Esophagus squamous epithelium (tissue), 4 donors: ENCODE results near the gene SPNS2.

ENCODE experiments used
- POLR2A ChIP-seq, 4 donors: fragments of 450-650 bp; IDR thresholded peaks; one replicate each; pipeline ENCODE4 v1.6.1; 2017; ENCODE audit warnings: antibody characterized with exemption in 4 of 4, mild to moderate bottlenecking in 4 of 4, moderate library complexity in 3 of 4
- TF ChIP-seq, protein P1 (sequence below), 6 experiments: fragments of 450-650 bp in 4 of 6; fragments of 200-600 bp in 2 of 6; sonication (generic) in 2 of 6; IDR thresholded peaks; one replicate each; pipeline ENCODE4 v1.5.1; 2016 to 2019; ENCODE audit warnings: antibody characterized with exemption in 6 of 6, mild to moderate bottlenecking in 4 of 6, moderate library complexity in 4 of 6

DNA sequence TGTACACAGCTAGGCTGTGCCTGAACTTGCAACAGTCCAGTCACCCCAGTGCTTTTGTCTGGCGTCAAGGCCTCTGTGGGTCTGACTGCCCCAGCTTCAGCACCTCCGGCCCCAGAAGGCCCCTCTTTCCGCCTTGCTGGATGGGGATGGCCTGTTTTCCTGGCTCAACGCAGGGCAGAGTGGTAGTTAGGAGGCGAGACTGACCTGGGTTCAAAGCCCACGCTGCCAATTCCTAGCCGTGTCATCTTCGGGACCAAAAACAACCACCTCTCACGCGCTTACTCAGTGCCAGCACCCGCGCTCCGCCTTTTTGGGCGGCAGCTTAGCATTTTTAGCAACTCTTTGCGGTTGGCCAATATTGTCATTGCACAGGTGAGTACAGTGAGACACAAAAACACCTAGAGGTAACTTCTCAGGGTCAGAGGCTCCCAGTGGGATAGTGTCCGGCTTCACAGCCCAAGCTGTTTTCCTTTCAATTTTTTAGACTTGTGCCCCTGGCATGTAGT lies 51.9 kb downstream of the SPNS2 start:
- TF ChIP-seq, protein P1, sequence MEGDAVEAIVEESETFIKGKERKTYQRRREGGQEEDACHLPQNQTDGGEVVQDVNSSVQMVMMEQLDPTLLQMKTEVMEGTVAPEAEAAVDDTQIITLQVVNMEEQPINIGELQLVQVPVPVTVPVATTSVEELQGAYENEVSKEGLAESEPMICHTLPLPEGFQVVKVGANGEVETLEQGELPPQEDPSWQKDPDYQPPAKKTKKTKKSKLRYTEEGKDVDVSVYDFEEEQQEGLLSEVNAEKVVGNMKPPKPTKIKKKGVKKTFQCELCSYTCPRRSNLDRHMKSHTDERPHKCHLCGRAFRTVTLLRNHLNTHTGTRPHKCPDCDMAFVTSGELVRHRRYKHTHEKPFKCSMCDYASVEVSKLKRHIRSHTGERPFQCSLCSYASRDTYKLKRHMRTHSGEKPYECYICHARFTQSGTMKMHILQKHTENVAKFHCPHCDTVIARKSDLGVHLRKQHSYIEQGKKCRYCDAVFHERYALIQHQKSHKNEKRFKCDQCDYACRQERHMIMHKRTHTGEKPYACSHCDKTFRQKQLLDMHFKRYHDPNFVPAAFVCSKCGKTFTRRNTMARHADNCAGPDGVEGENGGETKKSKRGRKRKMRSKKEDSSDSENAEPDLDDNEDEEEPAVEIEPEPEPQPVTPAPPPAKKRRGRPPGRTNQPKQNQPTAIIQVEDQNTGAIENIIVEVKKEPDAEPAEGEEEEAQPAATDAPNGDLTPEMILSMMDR (IDR thresholded peaks at IDR 0.05) = no peak
- TF ChIP-seq POLR2A (IDR thresholded peaks at IDR 0.05) = no peak
